Left ventricle myocardium inferior (tissue), 1 donor: ENCODE measurements around the gene MAST4. TPM values are rescaled to one million over a fixed set of nuclear protein-coding genes. Genes with fewer than 3 reads are reported as not detected.

Source experiments
- DNase-seq: peaks from one replicate; pipeline ENCODE4 v3.0.0-alpha.2; 2020
- H3K27ac ChIP-seq: fragments of 200-600 bp; replicated peaks from 2 replicates; pipeline ENCODE4 v1.8.0; 2021
- H3K27me3 ChIP-seq: fragments of 200-600 bp; 2 replicates; pipeline ENCODE4 v1.8.0; 2021; ENCODE audit warnings: low read depth
- H3K36me3 ChIP-seq: fragments of 200-600 bp; 2 replicates; pipeline ENCODE4 v1.8.0; 2021
- H3K4me1 ChIP-seq: fragments of 200-600 bp; 2 replicates; pipeline ENCODE4 v1.8.0; 2021
- H3K4me3 ChIP-seq: fragments of 200-600 bp; 2 replicates; pipeline ENCODE4 v1.8.0; 2021; ENCODE audit warnings: mild to moderate bottlenecking, moderate library complexity
- H3K9me3 ChIP-seq: fragments of 200-600 bp; replicated peaks from 2 replicates; pipeline ENCODE4 v1.8.0; 2021
- CTCF ChIP-seq: fragments of 200-600 bp; IDR thresholded peaks from 2 replicates; pipeline ENCODE4 v1.8.0; 2021; ENCODE audit warnings: antibody characterized with exemption, mild to moderate bottlenecking, borderline replicate concordance
- intact Hi-C: fragments of 100-400 bp; cut with micrococcal nuclease; formaldehyde crosslinking; loops from one replicate; pipeline ENCODE4 v1.11.0; 2022
- total RNA-seq: library from RNA; stranded (reverse); fragmentation: NEBNext Ultra II Directional; extraction: Animal tissue kit (Norgen Biotek cat#: 25700); gene quantifications from one replicate; pipeline ENCODE4 v1.2.1, GENCODE V29; 2021
- donor health status: DM: no; HTN: yes; CAD: no; lungs with severe emphysema.

MAST4 gene
- total RNA-seq, 1 donor from 2014 or later, result 55.7 TPM

GRCh38 chr5:66585291-66585690 lies 10.9 kb upstream of the MAST4 start:
- TF ChIP-seq CTCF, result no peak
- H3K9me3 ChIP-seq, result no peaks in the 10 kb centered on the region
- H3K27me3 ChIP-seq, result no peaks in the 10 kb centered on the region
- no peak overlapping the region for H3K27ac ChIP-seq
- peaks cover 2% of the 10 kb centered on the region for H3K4me1 ChIP-seq
- no peak for DNase-seq
- no peak overlapping the region for H3K4me3 ChIP-seq
- H3K36me3 ChIP-seq, result no peaks in the 10 kb centered on the region
- intact Hi-C loops, result no loop called here

- Histone ChIP-seq H3K27me3 (no peaks in the 10 kb centered on the region), H3K9me3 (no peaks in the 10 kb centered on the region), H3K4me3 (no peak overlapping the region), H3K36me3 (no peaks in the 10 kb centered on the region), H3K27ac (no peak overlapping the region), H3K4me1 (no peaks in the 10 kb centered on the region)
- intact Hi-C loops, result no loop called here
- DNase-seq, result no peak
- no peak for TF ChIP-seq CTCF
Measured at GRCh38 chr5:66587771-66588170, 8.4 kb upstream of the MAST4 start.

- H3K27me3 ChIP-seq, result peaks cover 25% of the 10 kb centered on the region
- H3K9me3 ChIP-seq, result no peaks in the 10 kb centered on the region
- peak overlapping the region; percentile 89 for H3K4me3 ChIP-seq
- peaks cover 65% of the 10 kb centered on the region for H3K4me1 ChIP-seq
- H3K27ac ChIP-seq, result peak overlapping the region; percentile 87
- intact Hi-C loops, result no loop called here
- no peak for TF ChIP-seq CTCF
- H3K36me3 ChIP-seq, result no peaks in the 10 kb centered on the region
- peak; percentile 19 for DNase-seq
Measured at GRCh38 chr5:66596636-66597182, 516 bp downstream of the MAST4 start.

DNA sequence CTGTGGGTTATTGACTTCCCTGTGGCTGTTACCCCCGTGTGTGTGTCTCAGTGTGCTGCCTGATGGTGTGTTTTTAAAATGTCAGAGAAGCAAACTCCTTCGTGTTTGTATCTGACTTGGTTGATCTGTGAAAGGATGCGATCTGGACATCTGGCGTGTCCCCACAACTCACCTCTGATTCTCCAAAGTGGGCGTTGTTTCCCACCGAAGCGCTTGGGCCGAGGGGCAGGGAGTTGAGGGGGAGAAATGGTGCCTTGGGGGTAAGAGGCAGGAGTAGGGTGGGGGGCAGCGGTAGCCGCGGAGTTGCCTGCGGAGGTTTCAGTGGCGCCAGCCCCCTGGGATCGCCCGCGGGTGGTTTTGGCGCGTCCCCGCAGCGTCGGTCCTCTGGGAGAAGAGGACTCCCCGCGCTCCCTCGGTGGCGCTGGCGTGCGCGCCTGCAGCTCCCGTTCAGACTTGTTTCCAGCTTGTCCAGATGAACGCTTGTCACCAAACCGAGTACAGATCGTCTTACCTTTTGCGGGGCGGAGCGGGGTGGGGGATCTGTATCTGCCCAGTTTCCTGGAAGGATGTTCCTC lies 1.1 kb downstream of the MAST4 start:
- Histone ChIP-seq H3K36me3 (no peaks in the 10 kb centered on the region), H3K4me1 (peaks cover 71% of the 10 kb centered on the region), H3K4me3 (peak overlapping the region; percentile 89), H3K27me3 (peaks cover 25% of the 10 kb centered on the region), H3K27ac (peak overlapping the region; percentile 87), H3K9me3 (no peaks in the 10 kb centered on the region)
- no peak for TF ChIP-seq CTCF
- DNase-seq, result peak; percentile 57
- intact Hi-C loops, result no loop called here

DNA sequence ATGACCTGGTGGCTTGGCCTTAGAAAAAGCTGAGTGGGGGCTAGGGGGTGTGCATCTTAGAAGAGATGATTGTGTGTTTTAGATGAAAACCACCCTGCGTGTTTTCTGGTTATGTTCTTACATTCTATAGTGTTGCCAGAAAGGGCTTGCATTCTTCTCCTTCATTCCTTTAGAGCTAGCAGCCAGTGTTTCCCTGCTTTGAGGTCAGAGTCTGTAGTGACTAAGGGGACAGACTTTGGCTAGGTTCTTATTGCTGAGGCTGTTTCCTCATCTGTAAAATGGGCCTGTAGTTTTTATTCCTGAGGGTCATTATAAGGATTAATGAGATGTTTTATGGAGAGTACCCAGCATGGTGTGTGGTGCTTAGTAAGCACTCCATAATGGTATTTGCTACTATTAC lies 6.4 kb downstream of the MAST4 start:
- no peak overlapping the region for H3K4me3 ChIP-seq
- DNase-seq, result no peak
- H3K27ac ChIP-seq, result no peak overlapping the region
- H3K4me1 ChIP-seq, result peaks cover 42% of the 10 kb centered on the region
- intact Hi-C loops, result no loop called here
- H3K27me3 ChIP-seq, result peaks cover 12% of the 10 kb centered on the region
- H3K9me3 ChIP-seq, result no peaks in the 10 kb centered on the region
- H3K36me3 ChIP-seq, result no peaks in the 10 kb centered on the region
- TF ChIP-seq CTCF, result no peak
